Astrocyte of the cerebellum (primary cell): ENCODE data around the gene CD180.

Experiments used
- DNase-seq: peaks from one replicate; pipeline ENCODE4 v3.0.0-alpha.2; 2011; ENCODE audit warnings: low read depth
- H3K4me3 ChIP-seq: 2 replicates; pipeline ENCODE4 v1.5.1; 2011; ENCODE audit warnings: mild to moderate bottlenecking, low read depth, low read length, moderate library complexity
- in situ Hi-C: cut with HindIII; loops from 2 replicates; pipeline ENCODE4 v1.10.0; 2017; ENCODE audit warnings: low sequenced_read_pairs
- TF ChIP-seq, protein P1 (sequence below): IDR thresholded peaks from 2 replicates; pipeline ENCODE4 v1.5.1; 2012; ENCODE audit warnings: low read length, low read depth, moderate library complexity, mild to moderate bottlenecking; ENCODE audit errors: missing control alignments

CD180 gene

DNA sequence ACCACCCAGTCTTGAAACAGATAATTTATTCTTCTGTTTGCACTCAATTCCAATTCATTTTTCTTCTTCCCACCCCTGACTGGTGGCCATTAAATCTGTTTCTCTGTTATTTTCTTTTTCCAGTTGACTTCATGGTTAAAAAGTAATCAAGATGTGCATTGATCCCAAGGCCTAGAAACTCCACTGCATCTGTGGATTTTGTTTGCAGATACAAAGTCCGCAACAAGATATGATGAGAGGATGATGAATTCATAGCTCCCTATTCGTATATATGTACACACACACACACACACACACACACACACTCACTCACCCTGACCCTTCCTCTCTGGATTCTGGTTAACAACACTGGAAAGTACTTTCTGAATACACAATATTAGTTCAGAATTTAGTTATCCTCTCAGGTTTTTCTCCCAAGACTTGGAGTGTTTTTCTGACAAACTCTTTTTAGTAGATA lies 52.4 kb downstream of the CD180 start:
- TF ChIP-seq, protein P1, sequence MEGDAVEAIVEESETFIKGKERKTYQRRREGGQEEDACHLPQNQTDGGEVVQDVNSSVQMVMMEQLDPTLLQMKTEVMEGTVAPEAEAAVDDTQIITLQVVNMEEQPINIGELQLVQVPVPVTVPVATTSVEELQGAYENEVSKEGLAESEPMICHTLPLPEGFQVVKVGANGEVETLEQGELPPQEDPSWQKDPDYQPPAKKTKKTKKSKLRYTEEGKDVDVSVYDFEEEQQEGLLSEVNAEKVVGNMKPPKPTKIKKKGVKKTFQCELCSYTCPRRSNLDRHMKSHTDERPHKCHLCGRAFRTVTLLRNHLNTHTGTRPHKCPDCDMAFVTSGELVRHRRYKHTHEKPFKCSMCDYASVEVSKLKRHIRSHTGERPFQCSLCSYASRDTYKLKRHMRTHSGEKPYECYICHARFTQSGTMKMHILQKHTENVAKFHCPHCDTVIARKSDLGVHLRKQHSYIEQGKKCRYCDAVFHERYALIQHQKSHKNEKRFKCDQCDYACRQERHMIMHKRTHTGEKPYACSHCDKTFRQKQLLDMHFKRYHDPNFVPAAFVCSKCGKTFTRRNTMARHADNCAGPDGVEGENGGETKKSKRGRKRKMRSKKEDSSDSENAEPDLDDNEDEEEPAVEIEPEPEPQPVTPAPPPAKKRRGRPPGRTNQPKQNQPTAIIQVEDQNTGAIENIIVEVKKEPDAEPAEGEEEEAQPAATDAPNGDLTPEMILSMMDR = no peak
- no peak overlapping the region for H3K4me3 ChIP-seq
- in situ Hi-C loops = no loop called here
- no peak for DNase-seq

DNA sequence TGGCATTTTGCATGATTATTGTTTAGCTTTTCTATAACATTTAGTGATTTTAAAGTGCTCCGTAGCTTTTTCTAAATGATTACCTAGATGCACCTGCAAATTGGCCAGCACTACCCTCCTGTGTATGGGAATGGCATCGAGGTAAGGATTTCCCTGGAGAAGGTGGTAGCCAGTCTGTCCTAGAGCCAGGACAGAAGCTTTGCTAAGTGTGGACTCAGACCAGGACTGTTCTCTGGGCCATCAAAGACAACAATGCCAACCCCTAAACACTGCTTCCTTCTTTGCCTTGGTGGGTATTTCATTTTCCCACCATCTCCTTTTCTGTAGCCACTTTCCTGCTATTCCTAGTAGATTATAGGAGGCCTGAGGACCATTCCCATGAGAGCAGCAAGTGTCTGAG lies 53.0 kb downstream of the CD180 start:
- no peak overlapping the region for H3K4me3 ChIP-seq
- in situ Hi-C loops = no loop called here
- DNase-seq = no peak
- TF ChIP-seq, protein P1 = no peak

DNA sequence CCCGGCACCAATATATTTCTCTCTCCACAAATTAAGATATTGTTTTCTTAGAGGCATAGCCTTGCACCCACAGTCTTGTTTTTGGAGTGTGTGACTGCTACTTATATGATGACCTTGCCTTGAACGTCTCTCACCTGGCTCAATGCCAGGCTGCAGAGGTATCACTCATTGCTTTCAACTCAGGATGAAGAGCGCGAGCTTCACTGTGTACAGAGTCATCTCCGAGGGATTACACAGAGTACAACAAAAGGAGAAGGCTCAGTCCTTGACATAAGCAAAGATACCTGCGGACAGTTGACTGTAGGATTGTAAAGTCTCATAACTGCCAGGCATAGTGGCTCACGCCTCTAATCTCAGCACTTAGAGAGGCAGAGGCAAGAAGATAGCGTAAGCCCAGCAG lies 53.8 kb downstream of the CD180 start:
- in situ Hi-C loops = no loop called here
- no peak overlapping the region for H3K4me3 ChIP-seq
- no peak for DNase-seq
- TF ChIP-seq, protein P1 = no peak

DNA sequence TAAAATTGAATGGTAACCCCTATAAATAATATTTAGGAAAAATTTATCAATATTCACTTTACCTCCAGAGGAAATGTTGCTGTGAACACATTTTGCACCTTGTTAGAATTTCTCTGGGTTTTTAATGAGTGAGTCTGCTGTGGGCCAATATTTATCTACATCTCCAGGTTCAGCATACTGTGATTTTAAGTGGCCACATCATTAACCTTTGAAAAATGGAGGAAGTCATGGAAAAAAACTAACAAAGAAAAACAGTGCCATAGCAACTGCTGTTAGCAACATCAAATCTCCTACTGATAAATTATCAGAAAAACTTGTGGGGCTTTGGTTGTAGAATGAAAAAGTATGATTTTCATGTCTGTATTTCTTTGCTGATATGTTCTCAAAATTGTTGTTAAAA lies 55.0 kb downstream of the CD180 start:
- TF ChIP-seq, protein P1 = no peak
- no peak for DNase-seq
- in situ Hi-C loops = no loop called here
- H3K4me3 ChIP-seq = no peak overlapping the region

DNA sequence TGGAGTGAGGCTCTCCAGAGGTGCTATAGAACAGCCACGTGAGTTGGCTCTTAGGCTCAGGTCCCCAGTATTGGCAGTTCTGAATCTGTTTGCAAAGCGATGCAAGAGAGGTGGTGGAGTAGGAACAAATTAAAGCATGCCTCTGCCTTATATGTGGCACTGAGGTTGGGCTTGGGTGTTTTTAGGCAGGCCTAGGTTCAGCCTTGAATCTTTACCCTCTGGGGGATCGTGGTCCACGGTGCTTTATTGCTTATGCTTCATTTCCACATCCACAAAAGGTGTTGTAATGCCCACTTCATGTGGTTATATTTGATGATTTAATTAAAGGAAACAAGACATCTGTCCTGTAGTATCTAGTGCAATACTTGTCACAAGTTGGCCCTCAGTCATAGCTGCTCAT lies 56.2 kb downstream of the CD180 start:
- no peak overlapping the region for H3K4me3 ChIP-seq
- in situ Hi-C loops = no loop called here
- TF ChIP-seq, protein P1 = no peak
- DNase-seq = no peak

DNA sequence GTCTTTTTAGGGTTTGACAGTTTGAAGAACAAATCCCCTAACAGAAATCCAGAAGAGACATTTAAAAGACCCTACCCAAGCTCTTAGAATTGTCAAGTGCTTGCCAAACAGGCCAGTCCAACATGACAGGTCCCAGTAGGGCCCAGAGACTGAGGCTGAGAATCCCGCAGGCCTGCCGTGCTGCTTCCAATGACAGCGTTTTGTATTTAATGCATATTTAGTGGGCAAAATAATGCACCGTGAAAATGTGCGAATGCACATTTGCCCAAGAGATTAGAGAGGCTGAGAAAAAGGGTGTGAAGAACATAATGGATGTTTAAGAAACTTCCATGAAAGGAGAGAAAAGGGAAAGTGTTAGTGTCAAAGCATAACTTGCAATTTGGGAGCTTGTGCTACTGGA lies 57.6 kb downstream of the CD180 start:
- no peak overlapping the region for H3K4me3 ChIP-seq
- TF ChIP-seq, protein P1 = no peak
- in situ Hi-C loops = no loop called here
- no peak for DNase-seq
